Breast epithelium (tissue), 3 donors: ENCODE measurements around the gene HDHD3.

Experiments
- CTCF ChIP-seq, 3 donors: fragments of 450-650 bp; IDR thresholded peaks; one replicate each; pipeline ENCODE4 v1.5.1; 2016 to 2017; ENCODE audit warnings: antibody characterized with exemption in 3 of 3, mild to moderate bottlenecking in 3 of 3, moderate library complexity in 3 of 3
- POLR2A ChIP-seq: fragments of 450-650 bp; IDR thresholded peaks from one replicate; pipeline ENCODE4 v1.6.1; 2016; ENCODE audit warnings: antibody characterized with exemption, mild to moderate bottlenecking, moderate library complexity

GRCh38 chr9:113343732-113344231 lies 33.0 kb downstream of the HDHD3 start:
- peak in 1 of 3 donors; percentile 12 for TF ChIP-seq CTCF (IDR thresholded peaks at IDR 0.05)
- no peak for TF ChIP-seq POLR2A
